Right lobe of liver (tissue), 6 donors: ENCODE measurements around the gene UBQLN1. TPM values are rescaled to one million over a fixed set of nuclear protein-coding genes. Genes with fewer than 3 reads are reported as not detected.
A peak's percentile ranks its signal among the peaks of the same experiment; 100 is the strongest.

Source experiments
- ATAC-seq, 4 donors: fragments of 200-7000 bp; cut with Tn5 transposase; one replicate each; pipeline ENCODE4 v1.9.1; 2020; ENCODE audit warnings: mild to moderate bottlenecking in 4 of 4, moderate library complexity in 4 of 4
- DNase-seq, 3 donors: peaks; one replicate each; pipeline ENCODE4 v3.0.0-alpha.2; 2020
- H3K27ac ChIP-seq, 3 donors: fragments of 200-600 bp; one replicate each; pipeline ENCODE4 v1.8.0; 2022
- H3K27me3 ChIP-seq, 2 donors: fragments of 200-600 bp; one replicate each; pipeline ENCODE4 v1.8.0; 2022
- H3K36me3 ChIP-seq, 4 donors: fragments of 200-600 bp; sonication (generic) in 1 of 4; one replicate each; pipeline versions ENCODE4 v1.5.1 to v1.8.0; 2017 to 2022; ENCODE audit warnings: control low read depth in 1 of 4
- H3K4me1 ChIP-seq, 4 donors: fragments of 200-600 bp; sonication (generic) in 1 of 4; one replicate each; pipeline versions ENCODE4 v1.5.1 to v1.8.0; 2017 to 2022; ENCODE audit warnings: control low read depth in 1 of 4
- H3K4me3 ChIP-seq, 3 donors: fragments of 200-600 bp; one replicate each; pipeline ENCODE4 v1.8.0; 2022
- H3K9me3 ChIP-seq, 4 donors: fragments of 200-600 bp; sonication (generic) in 1 of 4; one replicate each; pipeline versions ENCODE4 v1.5.1 to v1.8.0; 2017 to 2022; ENCODE audit warnings: control low read depth in 1 of 4
- CTCF ChIP-seq, 4 donors: fragments of 200-600 bp in 3 of 4; fragments of 450-650 bp in 1 of 4; IDR thresholded peaks; one replicate each; pipeline versions ENCODE4 v1.5.1 to v1.8.0; 2016 to 2022; ENCODE audit warnings: antibody characterized with exemption in 4 of 4, mild to moderate bottlenecking in 2 of 4
- POLR2A ChIP-seq: fragments of 450-650 bp; IDR thresholded peaks from one replicate; pipeline ENCODE4 v1.6.1; 2017; ENCODE audit warnings: antibody characterized with exemption, mild to moderate bottlenecking
- WGBS: methylation state at CpG from one replicate; pipeline ENCODE4 v1.1.6; 2018; ENCODE audit warnings: low coverage, low lambda C conversion rate; ENCODE audit not compliant: insufficient coverage; ENCODE audit errors: missing lambda C conversion rate; 5-methylcytosine and 5-hydroxymethylcytosine counted together
- intact Hi-C, 2 donors: fragments of 100-400 bp; cut with DNase I; formaldehyde crosslinking; loops; one replicate each; pipeline versions ENCODE4 v1.11.2 to v1.14.1; 2022
- total RNA-seq, 6 experiments: library from RNA; depleted of rRNA in 2 of 6; stranded (reverse); fragments of >200 nt in 2 of 6; fragmentation: NEBNext Ultra II Directional in 3 of 6; extraction: Animal tissue kit (Norgen Biotek cat#: 25700) in 3 of 6; gene quantifications; one replicate each; pipeline versions ENCODE4 v1.1.0 to v1.2.4, GENCODE V29; 2016 to 2023
- donor health status: DM: no; HTN: yes; CAD: no.
- donor health status: DM: no; HTN: no; CAD: no.
- donor health status: DM: no; HTN: no; CAD: no.
- donor health status: DM: no; HTN: yes; CAD: no.
- donor health status: DM: no; HTN: yes; CAD: no.

Gene UBQLN1
- total RNA-seq, 6 experiments from 2014 or later: 49.6 to 94.5 (median 66.0) TPM

GRCh38 chr9:83623679-83624076 lies 84.1 kb downstream of the UBQLN1 start:
- Histone ChIP-seq H3K9me3 (no peaks in the 10 kb centered on the region), H3K36me3 (peaks cover 0 to 7% (median 0%) of the 10 kb centered on the region in 4 donors), H3K27me3 (no peaks in the 10 kb centered on the region), H3K4me3 (peak overlapping the region; percentile 85 to 97 (median 96)), H3K4me1 (peaks cover 0 to 34% (median 13%) of the 10 kb centered on the region in 4 donors), H3K27ac (peak overlapping the region; percentile 94 to 97 (median 96))
- ATAC-seq: peak; percentile 30 to 49 (median 42)
- TF ChIP-seq CTCF (IDR thresholded peaks at IDR 0.05) (no peak), POLR2A (no peak)
- intact Hi-C loops: no loop called here
- 2% methylated on average over 5 of the region's 5 CpGs for WGBS
- DNase-seq: no peak

DNA sequence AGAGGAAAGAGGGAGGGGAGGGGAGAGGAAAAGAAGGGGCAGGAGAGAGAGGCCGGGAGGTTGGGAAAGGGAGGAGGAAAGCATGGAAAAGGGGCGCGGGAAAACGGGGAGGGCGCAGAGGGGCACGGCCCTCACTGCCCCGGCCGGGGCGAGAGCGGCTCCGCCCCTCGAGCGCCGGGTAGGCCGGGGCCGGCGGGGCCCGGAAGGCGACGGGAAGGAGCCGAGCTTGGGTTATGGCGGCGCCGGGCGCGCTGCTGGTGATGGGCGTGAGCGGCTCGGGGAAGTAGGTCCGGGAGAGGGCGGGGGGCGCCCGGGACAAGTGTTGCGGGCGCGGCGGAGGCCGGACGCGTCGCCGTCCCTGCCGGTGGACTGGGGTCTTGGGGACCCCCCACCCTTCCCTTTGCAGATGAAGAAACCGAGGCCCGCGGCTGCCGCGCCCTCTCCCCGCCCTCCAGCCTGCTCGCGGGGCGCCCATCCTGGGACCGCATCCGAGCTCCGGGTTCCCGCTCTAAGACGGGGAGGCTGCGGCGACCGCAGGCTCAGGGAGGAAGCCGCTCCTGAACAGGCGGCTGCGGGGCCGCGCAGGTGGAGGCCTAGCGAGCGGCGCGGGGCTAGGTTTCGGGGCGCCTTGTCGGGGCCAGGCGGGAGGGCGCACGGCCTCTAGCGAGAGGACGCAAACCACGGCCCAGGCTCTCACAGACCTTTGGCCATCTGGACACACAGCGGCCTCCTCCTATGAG lies 84.6 kb downstream of the UBQLN1 start, which contains the start of gene IDNK:
Gene IDNK (plus strand): TSS at position 205 of the 740 bp plus-strand sequence. CDS start 29 bp downstream, at position 234.
- Histone ChIP-seq H3K9me3 (no peaks in the 10 kb centered on the region), H3K36me3 (peaks cover 0 to 7% (median 0%) of the 10 kb centered on the region in 4 donors), H3K4me1 (peaks cover 0 to 28% (median 10%) of the 10 kb centered on the region in 4 donors), H3K27me3 (no peaks in the 10 kb centered on the region), H3K4me3 (peak within 1 kb of the TSS; percentile 85 to 97 (median 96)), H3K27ac (peak within 1 kb of the TSS; percentile 94 to 97 (median 96))
- WGBS: under 1% methylated on average over 28 of the region's 79 CpGs
- no peak for TF ChIP-seq CTCF (IDR thresholded peaks at IDR 0.05)
- peak; percentile 74 for TF ChIP-seq POLR2A
- peak; percentile 66 to 83 (median 78) for ATAC-seq
- intact Hi-C loops: no loop called here
- peak; percentile 77 to 81 (median 78) for DNase-seq

DNA sequence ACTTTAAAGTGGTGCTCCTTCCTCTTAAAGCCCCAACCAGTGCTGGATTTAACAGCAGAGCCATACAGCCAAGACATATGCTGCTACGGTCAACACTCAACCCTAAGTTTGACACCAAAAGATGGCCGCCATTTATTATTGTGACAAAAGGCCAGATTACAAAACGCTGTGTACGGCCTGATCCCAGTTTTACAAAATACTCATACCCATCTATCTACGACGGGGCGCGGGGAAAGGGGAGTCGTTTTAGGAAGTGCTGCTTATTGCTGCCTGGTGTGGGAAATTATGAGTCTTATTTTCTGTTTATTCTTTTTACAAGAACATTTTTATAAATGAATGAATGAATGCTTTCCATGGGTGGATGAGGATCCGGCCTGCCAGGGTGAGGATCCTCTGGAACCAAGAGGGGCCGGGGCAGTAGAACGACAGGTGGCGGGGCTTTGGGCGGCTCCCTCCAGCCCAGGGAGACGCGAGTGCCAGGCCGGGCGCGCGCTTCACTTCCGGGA lies 85.3 kb downstream of the UBQLN1 start:
- peak overlapping the region; percentile 94 to 97 (median 96) for H3K27ac ChIP-seq
- no peak for ATAC-seq
- intact Hi-C loops: no loop called here
- H3K36me3 ChIP-seq: peaks cover 0 to 7% (median 0%) of the 10 kb centered on the region in 4 donors
- 8% methylated on average over 20 of the region's 21 CpGs for WGBS
- no peak for TF ChIP-seq POLR2A
- TF ChIP-seq CTCF (IDR thresholded peaks at IDR 0.05): no peak
- H3K4me3 ChIP-seq: peak overlapping the region; percentile 85 to 97 (median 96)
- H3K27me3 ChIP-seq: no peaks in the 10 kb centered on the region
- DNase-seq: no peak
- H3K9me3 ChIP-seq: no peaks in the 10 kb centered on the region
- peaks cover 0 to 24% (median 9%) of the 10 kb centered on the region in 4 donors for H3K4me1 ChIP-seq

DNA sequence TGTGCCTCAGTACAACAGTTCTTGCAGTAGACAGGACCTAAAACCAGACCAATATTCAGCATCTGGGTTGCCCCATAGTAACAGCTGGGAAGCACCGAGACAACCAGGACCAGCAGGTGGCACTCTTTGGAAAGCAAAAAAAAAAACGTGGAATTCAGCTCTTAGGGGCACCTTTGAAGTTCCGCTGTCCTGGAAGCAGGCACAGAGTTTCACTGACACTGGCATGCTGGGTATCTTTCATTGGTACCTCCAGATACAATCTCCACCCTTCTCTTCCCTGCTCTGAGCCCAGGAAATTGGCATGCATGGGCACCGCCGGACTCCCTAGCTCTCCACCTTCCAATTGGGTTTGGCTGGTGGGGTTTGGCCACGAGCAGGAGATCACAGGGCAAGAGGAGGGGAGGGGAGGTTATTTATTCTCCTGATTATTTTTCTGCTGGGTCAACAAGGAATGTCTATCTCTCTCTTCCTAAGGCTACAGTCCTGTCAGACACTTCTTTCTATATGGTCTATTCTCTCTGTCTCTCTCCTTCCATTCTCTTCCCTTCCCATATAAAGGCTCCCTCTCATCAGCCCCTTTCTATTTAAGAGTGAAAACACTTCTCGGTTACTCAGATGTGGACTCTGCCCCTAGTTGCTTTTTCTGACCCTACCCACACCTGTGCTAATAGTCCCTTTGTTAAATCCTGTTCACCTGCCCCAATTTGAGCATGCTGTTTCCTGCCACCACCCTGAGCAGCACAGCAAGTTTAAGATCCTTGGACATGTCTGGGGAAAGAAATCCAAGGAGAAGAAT lies 86.7 kb downstream of the UBQLN1 start:
- DNase-seq (peak; percentile 48 to 82 (median 70)), ATAC-seq (peak; percentile 73 to 79 (median 76))
- peak overlapping the region in 2 of 3 donors; percentile 9 to 19 for H3K4me3 ChIP-seq
- peak overlapping the region in 2 of 3 donors; percentile 50 to 72 for H3K27ac ChIP-seq
- H3K27me3 ChIP-seq: no peaks in the 10 kb centered on the region
- no peaks in the 10 kb centered on the region for H3K9me3 ChIP-seq
- H3K36me3 ChIP-seq: no peaks in the 10 kb centered on the region
- H3K4me1 ChIP-seq: peaks cover 0 to 30% (median 9%) of the 10 kb centered on the region in 4 donors
- intact Hi-C loops: no loop called here
- WGBS: 6% methylated on average over 7 of the region's 7 CpGs
- TF ChIP-seq CTCF (IDR thresholded peaks at IDR 0.05): peak; percentile 76 to 77 (median 76)
- no peak for TF ChIP-seq POLR2A
